Urinary bladder (tissue), 4 donors: ENCODE results near the gene TIPIN. TPM values are rescaled to one million over a fixed set of nuclear protein-coding genes. Genes with fewer than 3 reads are reported as not detected.

Experiments used
- DNase-seq: peaks from one replicate; pipeline ENCODE4 v3.0.0-alpha.2; 2015; ENCODE audit errors: extremely low spot score
- H3K27ac ChIP-seq: one replicate; pipeline ENCODE4 v1.5.1; 2013; ENCODE audit warnings: low read depth, mild to moderate bottlenecking, moderate library complexity
- H3K36me3 ChIP-seq: one replicate; pipeline ENCODE4 v1.6.1; 2013; ENCODE audit warnings: mild to moderate bottlenecking, moderate library complexity; ENCODE audit not compliant: insufficient read depth
- H3K4me1 ChIP-seq: one replicate; pipeline ENCODE4 v1.6.1; 2013; ENCODE audit warnings: mild to moderate bottlenecking, moderate library complexity; ENCODE audit not compliant: insufficient read depth
- H3K4me3 ChIP-seq: one replicate; pipeline ENCODE4 v1.5.1; 2013; ENCODE audit warnings: low read depth, low read length
- WGBS: extraction: QIAGEN DNeasy Blood & Tissue Kit; methylation state at CpG from one replicate; pipeline ENCODE4 v1.1.7; 2013; 5-methylcytosine and 5-hydroxymethylcytosine counted together
- polyA plus RNA-seq: library from polyadenylated mRNA; stranded (reverse); fragments of 200-250 nt; gene quantifications from one replicate; pipeline ENCODE4 v1.2.3, GENCODE V29; 2013
- small RNA-seq: library from RNA; depleted of rRNA; stranded (forward); fragments of <200 nt; gene quantifications from one replicate; pipeline ENCODE3, GENCODE V24; 2014
- total RNA-seq: library from RNA; depleted of rRNA; stranded (reverse); fragments of >200 nt; gene quantifications from one replicate; pipeline ENCODE4 v1.2.3, GENCODE V29; 2014
- donor health status: healthy with polysubstance abuse.
- donor health status: healthy.

The TIPIN gene
- total and polyA plus RNA-seq, 2 donors: 3.7 to 13.5 TPM

DNA sequence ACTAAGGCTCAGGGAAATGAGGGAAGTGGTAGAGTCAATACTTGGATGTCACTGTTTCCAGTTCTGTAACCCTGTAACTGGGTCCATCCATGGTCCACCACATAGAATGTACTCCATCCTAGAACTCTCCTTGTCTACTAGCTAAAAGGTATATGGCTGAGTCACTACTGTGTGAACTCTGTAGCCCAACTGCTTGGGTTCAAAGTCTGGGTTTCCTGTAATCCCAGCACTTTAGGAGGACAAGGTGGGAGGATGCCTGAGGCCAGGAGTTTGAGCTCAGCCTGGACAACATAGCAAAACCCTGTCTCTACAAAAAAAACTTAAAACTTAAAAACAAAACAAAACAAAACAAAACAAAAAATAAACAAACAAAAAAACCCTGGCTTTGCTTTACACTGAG, 68.4 kb downstream of the TIPIN start:
- no peak for DNase-seq
- Histone ChIP-seq H3K27ac (no peak overlapping the region), H3K36me3 (no peaks in the 10 kb centered on the region), H3K4me3 (no peak overlapping the region), H3K4me1 (no peaks in the 10 kb centered on the region)

DNA sequence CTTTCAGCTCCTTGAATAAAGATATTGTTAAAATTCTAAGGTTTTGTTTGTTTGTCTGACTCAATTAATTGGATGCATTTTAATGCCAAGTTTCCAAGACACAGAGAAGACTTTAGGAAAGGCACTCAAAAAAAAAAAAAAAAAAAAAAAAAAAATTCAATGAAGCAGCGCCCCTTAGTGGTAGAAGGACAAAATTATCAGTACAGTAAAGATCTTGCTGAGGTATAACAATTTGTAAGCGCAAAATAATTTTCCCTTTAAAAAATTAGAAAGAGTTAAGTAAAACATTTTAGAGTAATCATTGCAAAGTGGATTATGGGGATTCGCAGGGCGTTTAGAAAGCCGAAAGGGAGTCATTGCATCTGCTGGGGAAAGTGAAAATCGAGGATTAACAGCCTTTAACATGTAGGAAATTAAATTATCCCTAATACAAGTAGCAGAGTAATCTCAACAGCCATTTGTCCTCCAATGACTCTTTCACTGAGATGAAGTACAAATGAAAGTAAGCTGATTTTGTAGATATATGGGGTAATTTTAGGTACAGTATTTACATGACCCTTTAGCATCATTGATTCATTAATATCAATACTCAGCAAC, 68.9 kb downstream of the TIPIN start:
- no peak for DNase-seq
- 16% methylated on average over 6 of the region's 6 CpGs for WGBS
- H3K4me1 ChIP-seq: no peaks in the 10 kb centered on the region
- no peak overlapping the region for H3K27ac ChIP-seq
- no peaks in the 10 kb centered on the region for H3K36me3 ChIP-seq
- no peak overlapping the region for H3K4me3 ChIP-seq

Small RNA genes within 50 kb of the gene (small RNA-seq; reads per million reads assigned to genes)
- gene RF00019: not detected
- 3.5 reads per million, percentile 90 among the genes with 10 or more reads in this experiment for gene SCARNA14

Other genes starting within 250 kb of the TIPIN start
- gene MEGF11, start 102.9 kb downstream of the TIPIN start, total RNA-seq: 0.11 TPM
- 0.13 TPM for gene MEGF11, start 102.9 kb downstream of the TIPIN start, polyA plus RNA-seq
- gene DIS3L, start 63.1 kb downstream of the TIPIN start, total RNA-seq: 53.1 TPM
- 22.6 TPM for gene DIS3L, start 63.1 kb downstream of the TIPIN start, polyA plus RNA-seq
- gene MAP2K1, start 30.2 kb upstream of the TIPIN start, total RNA-seq: 17.8 TPM
- gene MAP2K1, start 30.2 kb upstream of the TIPIN start, polyA plus RNA-seq: 44.1 TPM
- gene SNAPC5, start 141.1 kb upstream of the TIPIN start, total RNA-seq: 11.1 TPM
- 46.2 TPM for gene SNAPC5, start 141.1 kb upstream of the TIPIN start, polyA plus RNA-seq
- 2,996 TPM for gene RPL4, start 148.2 kb upstream of the TIPIN start, total RNA-seq
- 3,806 TPM for gene RPL4, start 148.2 kb upstream of the TIPIN start, polyA plus RNA-seq
- gene ZWILCH, start 148.6 kb upstream of the TIPIN start, total RNA-seq: 21.3 TPM
- 5.2 TPM for gene ZWILCH, start 148.6 kb upstream of the TIPIN start, polyA plus RNA-seq
- not detected for gene LCTL, start 209.3 kb upstream of the TIPIN start, total RNA-seq
- gene LCTL, start 209.3 kb upstream of the TIPIN start, polyA plus RNA-seq: not detected